OCI-LY3 (cell line): ENCODE measurements around the gene ATP6V1A.

ENCODE experiments used
- CTCF ChIP-seq: fragments of 200-600, 300-600 bp; sonication (generic); IDR thresholded peaks from 2 replicates; pipeline ENCODE4 v1.5.1; 2014; ENCODE audit warnings: antibody characterized with exemption, low read length, low read depth
- EZH2phosphoT487 ChIP-seq: fragments of 200-600 bp; shearing (Covaris generic); IDR thresholded peaks from 2 replicates; pipeline ENCODE4 v1.6.1; 2018; ENCODE audit warnings: antibody characterized with exemption, mixed run types, low read depth

- TF ChIP-seq CTCF (no peak), EZH2phosphoT487 (no peak)
These were observed 49.2 kb upstream of the ATP6V1A start for GRCh38 chr3:113697500-113698090.
